HG03108 (cell line): ENCODE data around the gene IL6ST.
"Not testable (repeated sequence)": the region's sequence is repeated elsewhere in the genome, so short reads cannot be mapped to it uniquely, and the experiment has no call there.

Experiments used
- ATAC-seq: cut with Tn5 transposase; IDR thresholded peaks from one replicate; pipeline ENCODE4 v1.9.1; 2021; ENCODE audit warnings: moderate library complexity; ENCODE audit not compliant: unreplicated experiment

IL6ST gene

GRCh38 chr5:55994495-55994997 is at the start of gene IL6ST:
Gene IL6ST, minus strand, starts transcription at chr5:55994963. Its CDS starts 18,685 bp downstream, at chr5:55976278.
- ATAC-seq, result peak; percentile 24

- no peak for ATAC-seq
Measured at GRCh38 chr5:56039985-56040384, 45.2 kb upstream of the IL6ST start.

GRCh38 chr5:56038206-56038605 is 43.4 kb upstream of the IL6ST start:
- not testable (repeated sequence) for ATAC-seq

- no peak for ATAC-seq
Measured at GRCh38 chr5:56037531-56038010, 42.8 kb upstream of the IL6ST start.

- ATAC-seq, result not testable (repeated sequence)
Measured at GRCh38 chr5:56035394-56035793, 40.6 kb upstream of the IL6ST start.

GRCh38 chr5:56029871-56030630 is 35.3 kb upstream of the IL6ST start:
- not testable (repeated sequence) for ATAC-seq

- no peak for ATAC-seq
Measured at GRCh38 chr5:56029457-56029856, 34.7 kb upstream of the IL6ST start.

GRCh38 chr5:56028708-56029107 is 33.9 kb upstream of the IL6ST start:
- no peak for ATAC-seq

- ATAC-seq, result peak; percentile 78
Measured at GRCh38 chr5:56026863-56027300, 32.1 kb upstream of the IL6ST start.

GRCh38 chr5:56025151-56025885 is 30.6 kb upstream of the IL6ST start:
- no peak for ATAC-seq

GRCh38 chr5:56024810-56025150 is 30.0 kb upstream of the IL6ST start:
- no peak for ATAC-seq

- no peak for ATAC-seq
Measured at GRCh38 chr5:56023296-56023695, 28.5 kb upstream of the IL6ST start.

GRCh38 chr5:56019306-56020272 is 24.8 kb upstream of the IL6ST start:
- ATAC-seq, result no peak

- no peak for ATAC-seq
Measured at GRCh38 chr5:56018832-56019231, 24.1 kb upstream of the IL6ST start.

- ATAC-seq, result not testable (repeated sequence)
Measured at GRCh38 chr5:56014701-56015100, 19.9 kb upstream of the IL6ST start.

- not testable (repeated sequence) for ATAC-seq
Measured at GRCh38 chr5:56013939-56014338, 19.2 kb upstream of the IL6ST start.

- ATAC-seq, result peak; percentile 83
Measured at GRCh38 chr5:56012281-56012963, 17.7 kb upstream of the IL6ST start.

GRCh38 chr5:56011835-56012234 is 17.1 kb upstream of the IL6ST start:
- peak; percentile 20 for ATAC-seq

- no peak for ATAC-seq
Measured at GRCh38 chr5:56010431-56010830, 15.7 kb upstream of the IL6ST start.

GRCh38 chr5:56006600-56006999 is 11.8 kb upstream of the IL6ST start:
- no peak for ATAC-seq
